ENCODE data around the gene DSE. TPM values are rescaled to one million over a fixed set of nuclear protein-coding genes. Genes with fewer than 3 reads are reported as not detected.

DSE gene
- total RNA-seq, 1 experiment from 2014 or later = 38.5 TPM

GRCh38 chr6:116329156-116329555 lies 41.6 kb upstream of the DSE start:
- ATAC-seq = no peak
- Histone ChIP-seq H3K9me3 (ENCODE audit: control insufficient read depth in 1 of 2, insufficient read depth in 1 of 2, low read depth in 1 of 2, low read length in 2 of 2) (no peaks in the 10 kb centered on the region), H3K4me2 (ENCODE audit: low read length) (no peak overlapping the region), H3K9me2 (ENCODE audit: insufficient read depth) (no peaks in the 10 kb centered on the region), H3K79me2 (ENCODE audit: insufficient read depth, low read length) (no peaks in the 10 kb centered on the region), H4K20me1 (ENCODE audit: insufficient read depth) (no peaks in the 10 kb centered on the region), H3K4me1 (ENCODE audit: control insufficient read depth in 1 of 2, insufficient read depth in 2 of 2, low read length in 2 of 2) (no peaks in the 10 kb centered on the region), H3K27me3 (ENCODE audit: insufficient read depth, low read length) (no peaks in the 10 kb centered on the region), H2AFZ (ENCODE audit: low read depth, low read length, poor library complexity, severe bottlenecking) (no peak overlapping the region), H3K36me3 (ENCODE audit: control insufficient read depth in 1 of 2, insufficient read depth in 2 of 2, low read length in 2 of 2) (no peaks in the 10 kb centered on the region), H3K4me3 (replicated peaks in 1 of 2; ENCODE audit: low read depth in 1 of 2, low read length in 2 of 2) (no peak overlapping the region), H3K27ac (ENCODE audit: low read depth, low read length) (no peak overlapping the region), H3K9ac (ENCODE audit: low read length) (no peak overlapping the region)
- POLR2A ChIA-PET = no interaction called here
- BruUV-seq (replicated peaks) = no TSS peak
- TF ChIP-seq SIN3A (IDR thresholded peaks at IDR 0.05; ENCODE audit: low read depth) (no peak), CEBPB (IDR thresholded peaks at IDR 0.05; ENCODE audit: low read depth) (no peak), ZNF274 (IDR thresholded peaks at IDR 0.05; ENCODE audit: low read depth, low read length) (no peak), TCF7L2 (IDR thresholded peaks at IDR 0.05; ENCODE audit: borderline replicate concordance, extremely low read depth, insufficient read depth, insufficient read length) (no peak), RAD21 (IDR thresholded peaks at IDR 0.05; ENCODE audit: low read depth) (no peak), ZBTB33 (IDR thresholded peaks at IDR 0.05; ENCODE audit: extremely low read depth, insufficient replicate concordance, low read length) (no peak), FOSL1 (IDR thresholded peaks at IDR 0.05; ENCODE audit: low read depth) (no peak), EZH2phosphoT487 (IDR thresholded peaks at IDR 0.05; ENCODE audit: borderline replicate concordance) (no peak), EGR1 (IDR thresholded peaks at IDR 0.05; ENCODE audit: low read depth) (no peak), POLR2AphosphoS5 (IDR thresholded peaks at IDR 0.05; ENCODE audit: low read depth, low read length) (no peak), SRF (IDR thresholded peaks at IDR 0.05; ENCODE audit: low read depth) (no peak)
- RAD21 ChIA-PET (ENCODE audit: low non-redundant PET in 1 of 2, low total read pairs in 2 of 2, uncharacterized antibody in 2 of 2, unreplicated experiment in 2 of 2) = no interaction called here
- DNase-seq (ENCODE audit: low read depth, low spot score) = no peak
- intact Hi-C loops (cut with micrococcal nuclease) = no loop called here
- CTCF ChIA-PET = no interaction called here
